GM23338 (cell line): ENCODE results near the gene SYNPO. TPM values are rescaled to one million over a fixed set of nuclear protein-coding genes. Genes with fewer than 3 reads are reported as not detected.

ENCODE experiments used
- ATAC-seq: fragments of 200-7000 bp; cut with Tn5 transposase; 3 replicates; pipeline ENCODE4 v1.9.1; 2020
- DNase-seq: peaks from one replicate; pipeline ENCODE4 v3.0.0-alpha.2; 2015; ENCODE audit warnings: low spot score
- H2AFZ ChIP-seq: fragments of 200-600 bp; sonication (generic); 2 replicates; pipeline ENCODE4 v1.8.0; 2016; ENCODE audit warnings: antibody characterized with exemption, mild to moderate bottlenecking, moderate library complexity
- H3F3A ChIP-seq: fragments of 200-600 bp; sonication (generic); replicated peaks from 2 replicates; pipeline ENCODE4 v1.8.0; 2017; ENCODE audit warnings: antibody characterized with exemption, mixed run types, low read depth
- H3K27ac ChIP-seq: fragments of 200-600 bp; sonication (generic); 2 replicates; pipeline ENCODE4 v1.6.1; 2016; ENCODE audit warnings: low read depth
- H3K27me3 ChIP-seq: fragments of 200-600 bp; sonication (generic); 2 replicates; pipeline ENCODE4 v1.8.0; 2016; ENCODE audit warnings: mild to moderate bottlenecking, mixed run types, moderate library complexity; ENCODE audit not compliant: insufficient read depth
- H3K36me3 ChIP-seq: fragments of 200-600 bp; sonication (generic); 2 replicates; pipeline ENCODE4 v1.8.0; 2016; ENCODE audit warnings: mild to moderate bottlenecking; ENCODE audit not compliant: insufficient read depth
- H3K4me1 ChIP-seq: fragments of 200-600 bp; sonication (generic); 2 replicates; pipeline ENCODE4 v1.8.0; 2016; ENCODE audit warnings: mild to moderate bottlenecking, moderate library complexity; ENCODE audit not compliant: insufficient read depth
- H3K4me2 ChIP-seq: fragments of 200-600 bp; sonication (generic); 2 replicates; pipeline ENCODE4 v1.7.1; 2017; ENCODE audit warnings: mixed run types
- H3K4me3 ChIP-seq: fragments of 200-600 bp; sonication (generic); 2 replicates; pipeline ENCODE4 v1.6.1; 2016; ENCODE audit warnings: mixed run types
- H3K79me2 ChIP-seq: fragments of 200-600 bp; sonication (generic); replicated peaks from 2 replicates; pipeline ENCODE4 v1.8.0; 2017; ENCODE audit warnings: mild to moderate bottlenecking; ENCODE audit not compliant: insufficient read depth
- H3K9me2 ChIP-seq: fragments of 200-600 bp; sonication (generic); 2 replicates; pipeline ENCODE4 v1.8.0; 2017; ENCODE audit not compliant: insufficient read depth
- H4K20me1 ChIP-seq: fragments of 200-600 bp; sonication (generic); replicated peaks from 2 replicates; pipeline ENCODE4 v1.8.0; 2017; ENCODE audit warnings: mild to moderate bottlenecking; ENCODE audit not compliant: insufficient read depth
- H3K27ac Mint-ChIP-seq: 2 replicates; pipeline ENCODE4 v1.8.0; 2020; ENCODE audit warnings: inconsistent platforms, mild to moderate bottlenecking, moderate library complexity, mixed read lengths
- H3K27me3 Mint-ChIP-seq: 3 replicates; pipeline ENCODE4 v1.8.0; 2022; ENCODE audit warnings: low read depth, mild to moderate bottlenecking, moderate library complexity, mixed read lengths, inconsistent platforms; ENCODE audit not compliant: insufficient read depth, poor library complexity
- H3K36me3 Mint-ChIP-seq: 3 replicates; pipeline ENCODE4 v1.8.0; 2021; ENCODE audit warnings: low read depth, mild to moderate bottlenecking, inconsistent platforms, moderate library complexity, mixed read lengths
- H3K4me1 Mint-ChIP-seq: 3 replicates; pipeline ENCODE4 v1.8.0; 2020; ENCODE audit warnings: mild to moderate bottlenecking, inconsistent platforms, mixed read lengths
- H3K4me3 Mint-ChIP-seq: 3 replicates; pipeline ENCODE4 v1.8.0; 2021; ENCODE audit warnings: moderate library complexity, mild to moderate bottlenecking, inconsistent platforms, mixed read lengths
- H3K9me3 Mint-ChIP-seq: 3 replicates; pipeline ENCODE4 v1.8.0; 2020; ENCODE audit warnings: moderate library complexity, mild to moderate bottlenecking, inconsistent platforms, mixed read lengths
- CREB1 ChIP-seq: fragments of 250-450 bp; sonication (Bioruptor Pico); IDR thresholded peaks from 2 replicates; pipeline ENCODE4 v1.5.0; 2020; ENCODE audit warnings: low read depth, mild to moderate bottlenecking, moderate library complexity
- CTCF ChIP-seq, 2 experiments: fragments of 200-600 bp in 1 of 2; sonication (generic) in 1 of 2; conservative IDR thresholded peaks; 2 replicates each; pipeline versions ENCODE4 v1.5.1 to v1.6.1; 2016 to 2017; ENCODE audit warnings: antibody characterized with exemption in 2 of 2, low read depth in 2 of 2, mild to moderate bottlenecking in 2 of 2, moderate library complexity in 1 of 2
- EZH2phosphoT487 ChIP-seq: fragments of 200-600 bp; sonication (generic); IDR thresholded peaks from one replicate; pipeline ENCODE4 v1.8.1; 2018; ENCODE audit warnings: antibody characterized with exemption; ENCODE audit not compliant: unreplicated experiment
- JUNB ChIP-seq: IDR thresholded peaks from one replicate; pipeline ENCODE4 v1.6.1; 2016; ENCODE audit warnings: antibody characterized with exemption; ENCODE audit not compliant: unreplicated experiment
- NANOG ChIP-seq: IDR thresholded peaks from 2 replicates; pipeline ENCODE4 v1.6.1; 2016; ENCODE audit warnings: antibody characterized with exemption, borderline replicate concordance
- POLR2AphosphoS5 ChIP-seq: IDR thresholded peaks from 2 replicates; pipeline ENCODE4 v1.6.1; 2016; ENCODE audit warnings: antibody characterized with exemption, low read depth
- ZNF462 ChIP-seq: fragments of 250-450 bp; sonication (Bioruptor Pico); IDR thresholded peaks from 2 replicates; pipeline ENCODE4 v1.5.0; 2020; ENCODE audit warnings: mild to moderate bottlenecking, moderate library complexity
- polyA plus RNA-seq: library from polyadenylated mRNA; unstranded; fragments of >200 nt; fragmentation: Nextera tagmentation; extraction: Ambion mirVana; gene quantifications from 2 replicates; pipeline ENCODE4 v1.2.1, GENCODE V29; 2016
- total RNA-seq: library from RNA; depleted of rRNA; stranded (reverse); fragments of >200 nt; shearing (Covaris generic); gene quantifications from 2 replicates; pipeline ENCODE4 v1.2.3, GENCODE V29; 2014
- TF ChIP-seq, protein P1 (sequence below): IDR thresholded peaks from one replicate; pipeline ENCODE4 v1.6.1; 2018; ENCODE audit warnings: antibody characterized with exemption; ENCODE audit not compliant: unreplicated experiment

The SYNPO gene
- total and polyA plus RNA-seq, 2 experiments from 2014 or later, result 0.16 to 1.3 TPM

DNA sequence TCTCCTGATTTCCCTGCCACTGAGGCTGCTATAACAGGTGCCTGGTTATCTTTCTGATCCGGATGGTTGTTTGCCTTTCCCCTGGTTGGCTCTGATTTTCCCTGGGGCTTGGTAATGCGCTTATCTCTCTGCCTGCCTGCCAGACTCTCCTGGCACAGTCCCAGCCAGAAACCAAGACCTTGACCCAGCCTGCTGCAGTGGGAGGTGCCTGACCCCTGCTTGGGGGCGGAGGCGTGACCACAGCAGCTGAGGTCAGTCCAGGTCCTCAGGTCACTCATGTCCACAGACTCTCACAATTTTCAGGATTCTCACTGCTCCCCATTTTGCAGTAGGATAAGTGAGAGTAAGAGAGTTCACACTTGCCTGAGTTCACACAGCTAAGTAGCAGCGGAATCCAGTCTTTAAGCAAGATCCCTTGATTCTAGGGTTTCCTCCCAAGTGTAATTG, 24.4 kb upstream of the SYNPO start (continued):
- no peak for TF ChIP-seq CTCF (conservative IDR thresholded peaks at IDR 0.05; ENCODE audit: low read depth in 2 of 2)
- TF ChIP-seq CREB1 (CRISPR knock-in tag), result no peak
- TF ChIP-seq, protein P1, sequence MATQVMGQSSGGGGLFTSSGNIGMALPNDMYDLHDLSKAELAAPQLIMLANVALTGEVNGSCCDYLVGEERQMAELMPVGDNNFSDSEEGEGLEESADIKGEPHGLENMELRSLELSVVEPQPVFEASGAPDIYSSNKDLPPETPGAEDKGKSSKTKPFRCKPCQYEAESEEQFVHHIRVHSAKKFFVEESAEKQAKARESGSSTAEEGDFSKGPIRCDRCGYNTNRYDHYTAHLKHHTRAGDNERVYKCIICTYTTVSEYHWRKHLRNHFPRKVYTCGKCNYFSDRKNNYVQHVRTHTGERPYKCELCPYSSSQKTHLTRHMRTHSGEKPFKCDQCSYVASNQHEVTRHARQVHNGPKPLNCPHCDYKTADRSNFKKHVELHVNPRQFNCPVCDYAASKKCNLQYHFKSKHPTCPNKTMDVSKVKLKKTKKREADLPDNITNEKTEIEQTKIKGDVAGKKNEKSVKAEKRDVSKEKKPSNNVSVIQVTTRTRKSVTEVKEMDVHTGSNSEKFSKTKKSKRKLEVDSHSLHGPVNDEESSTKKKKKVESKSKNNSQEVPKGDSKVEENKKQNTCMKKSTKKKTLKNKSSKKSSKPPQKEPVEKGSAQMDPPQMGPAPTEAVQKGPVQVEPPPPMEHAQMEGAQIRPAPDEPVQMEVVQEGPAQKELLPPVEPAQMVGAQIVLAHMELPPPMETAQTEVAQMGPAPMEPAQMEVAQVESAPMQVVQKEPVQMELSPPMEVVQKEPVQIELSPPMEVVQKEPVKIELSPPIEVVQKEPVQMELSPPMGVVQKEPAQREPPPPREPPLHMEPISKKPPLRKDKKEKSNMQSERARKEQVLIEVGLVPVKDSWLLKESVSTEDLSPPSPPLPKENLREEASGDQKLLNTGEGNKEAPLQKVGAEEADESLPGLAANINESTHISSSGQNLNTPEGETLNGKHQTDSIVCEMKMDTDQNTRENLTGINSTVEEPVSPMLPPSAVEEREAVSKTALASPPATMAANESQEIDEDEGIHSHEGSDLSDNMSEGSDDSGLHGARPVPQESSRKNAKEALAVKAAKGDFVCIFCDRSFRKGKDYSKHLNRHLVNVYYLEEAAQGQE, result no peak
- no peak for TF ChIP-seq EZH2phosphoT487

GRCh38 chr5:150616506-150616905, 24.0 kb upstream of the SYNPO start:
- no peaks in the 10 kb centered on the region for H3F3A ChIP-seq
- H3K27ac ChIP-seq, result no peak overlapping the region
- no peak overlapping the region for H3K4me3 ChIP-seq
- no peak overlapping the region for H2AFZ ChIP-seq
- H3K4me1 ChIP-seq, result 0 out of 2 replicates have a peak, but pooled peaks cover 6% of the 10 kb centered on the region
- H3K36me3 Mint-ChIP-seq, result no peaks in the 10 kb centered on the region
- no peaks in the 10 kb centered on the region for H3K79me2 ChIP-seq
- no peak for ATAC-seq
- no peak for TF ChIP-seq POLR2AphosphoS5
- TF ChIP-seq NANOG, result no peak
- no peak for TF ChIP-seq EZH2phosphoT487
- no peak for TF ChIP-seq ZNF462 (CRISPR knock-in tag)
- TF ChIP-seq CREB1 (CRISPR knock-in tag), result no peak
- TF ChIP-seq JUNB, result no peak
- H3K9me2 ChIP-seq, result no peaks in the 10 kb centered on the region
- no peaks in the 10 kb centered on the region for H4K20me1 ChIP-seq
- no peaks in the 10 kb centered on the region for H3K9me3 Mint-ChIP-seq
- H3K27me3 Mint-ChIP-seq, result peaks cover 4% of the 10 kb centered on the region
- no peaks in the 10 kb centered on the region for H3K36me3 ChIP-seq
- peaks cover 34% of the 10 kb centered on the region for H3K4me1 Mint-ChIP-seq
- H3K4me2 ChIP-seq, result no peak overlapping the region
- H3K27ac Mint-ChIP-seq, result no peak overlapping the region
- no peaks in the 10 kb centered on the region for H3K27me3 ChIP-seq
- H3K4me3 Mint-ChIP-seq, result no peak overlapping the region
- no peak for DNase-seq
